ENCODE data around the gene PODXL. TPM values are rescaled to one million over a fixed set of nuclear protein-coding genes. Genes with fewer than 3 reads are reported as not detected.
"Not testable (repeated sequence)": the region's sequence is repeated elsewhere in the genome, so short reads cannot be mapped to it uniquely, and the experiment has no call there.

The PODXL gene
- polyA plus RNA-seq, 4 donors: 692 to 723 (median 710) TPM

GRCh38 chr7:131513245-131514061 is 43.0 kb downstream of the PODXL start:
- DNase-seq (ENCODE audit: low read depth in 4 of 4, low spot score in 2 of 4): peak in 3 of 4 donors; percentile 61 to 82 (median 69)

GRCh38 chr7:131511774-131512535 is 44.5 kb downstream of the PODXL start:
- no peak for DNase-seq (ENCODE audit: low read depth in 4 of 4, low spot score in 2 of 4)

GRCh38 chr7:131511071-131511470 is 45.4 kb downstream of the PODXL start:
- no peak for DNase-seq (ENCODE audit: low read depth in 4 of 4, low spot score in 2 of 4)

- DNase-seq (ENCODE audit: low read depth in 4 of 4, low spot score in 2 of 4): no peak
These were observed 46.6 kb downstream of the PODXL start for GRCh38 chr7:131509781-131510180.

- DNase-seq (ENCODE audit: low read depth in 4 of 4, low spot score in 2 of 4): no peak
These were observed 47.5 kb downstream of the PODXL start for GRCh38 chr7:131508754-131509486.

DNA sequence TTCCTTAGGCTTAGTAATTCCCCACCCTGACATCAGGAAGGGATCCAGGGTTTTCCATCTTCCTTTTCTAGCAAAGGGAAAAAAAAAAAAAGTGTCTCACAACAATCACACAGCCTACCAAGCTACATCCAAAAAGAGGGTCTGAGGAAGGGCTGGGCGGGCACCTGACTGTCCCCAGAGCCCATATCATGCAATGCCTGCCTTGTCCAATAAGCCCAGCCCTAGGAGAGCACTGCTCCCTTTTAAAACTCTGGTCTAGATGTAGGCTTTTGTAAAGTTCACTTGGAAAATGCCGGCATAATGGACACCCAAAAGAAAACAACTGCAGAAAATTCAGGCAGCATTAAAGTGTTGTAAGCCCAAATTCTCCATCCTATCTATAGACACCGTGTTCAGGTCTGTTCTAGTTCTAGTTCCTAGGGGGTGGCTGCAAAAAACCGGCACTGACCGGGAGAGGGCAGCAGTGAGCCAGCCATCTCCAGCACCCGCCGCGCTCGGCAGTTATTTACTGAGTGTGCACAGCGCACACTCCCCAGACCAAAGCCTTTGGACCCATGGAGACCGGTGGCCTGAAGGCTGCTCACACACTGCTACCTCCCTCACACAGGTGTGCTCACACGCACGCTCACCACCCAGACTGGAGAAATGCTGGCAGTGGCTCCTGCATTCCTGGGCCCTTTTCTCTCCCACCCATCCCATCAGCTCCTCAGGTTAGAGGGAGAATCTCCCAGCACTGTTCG is 48.7 kb downstream of the PODXL start:
- peak in 3 of 4 donors; percentile 46 to 56 (median 54) for DNase-seq (ENCODE audit: low read depth in 4 of 4, low spot score in 2 of 4)

DNA sequence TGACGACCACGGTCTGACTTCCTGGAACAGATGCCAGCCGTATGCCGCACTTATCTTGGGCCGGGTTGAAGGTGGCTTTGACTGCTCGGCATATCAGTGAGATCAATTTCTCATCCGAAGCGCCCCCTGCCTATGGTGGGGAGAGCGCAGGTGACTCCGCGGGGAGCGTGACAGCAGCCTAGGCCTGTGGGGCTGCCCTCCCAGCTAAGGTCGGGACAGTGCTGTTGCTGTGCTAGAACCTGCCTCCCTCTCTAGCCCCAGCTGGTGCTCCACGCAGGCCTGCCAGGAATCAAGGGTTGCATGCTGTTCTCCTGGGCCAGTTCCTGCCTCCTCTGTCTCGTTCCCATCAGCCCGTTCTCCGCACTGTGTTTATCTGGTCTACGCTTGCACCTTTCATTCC is 49.8 kb downstream of the PODXL start:
- no peak for DNase-seq (ENCODE audit: low read depth in 4 of 4, low spot score in 2 of 4)

DNA sequence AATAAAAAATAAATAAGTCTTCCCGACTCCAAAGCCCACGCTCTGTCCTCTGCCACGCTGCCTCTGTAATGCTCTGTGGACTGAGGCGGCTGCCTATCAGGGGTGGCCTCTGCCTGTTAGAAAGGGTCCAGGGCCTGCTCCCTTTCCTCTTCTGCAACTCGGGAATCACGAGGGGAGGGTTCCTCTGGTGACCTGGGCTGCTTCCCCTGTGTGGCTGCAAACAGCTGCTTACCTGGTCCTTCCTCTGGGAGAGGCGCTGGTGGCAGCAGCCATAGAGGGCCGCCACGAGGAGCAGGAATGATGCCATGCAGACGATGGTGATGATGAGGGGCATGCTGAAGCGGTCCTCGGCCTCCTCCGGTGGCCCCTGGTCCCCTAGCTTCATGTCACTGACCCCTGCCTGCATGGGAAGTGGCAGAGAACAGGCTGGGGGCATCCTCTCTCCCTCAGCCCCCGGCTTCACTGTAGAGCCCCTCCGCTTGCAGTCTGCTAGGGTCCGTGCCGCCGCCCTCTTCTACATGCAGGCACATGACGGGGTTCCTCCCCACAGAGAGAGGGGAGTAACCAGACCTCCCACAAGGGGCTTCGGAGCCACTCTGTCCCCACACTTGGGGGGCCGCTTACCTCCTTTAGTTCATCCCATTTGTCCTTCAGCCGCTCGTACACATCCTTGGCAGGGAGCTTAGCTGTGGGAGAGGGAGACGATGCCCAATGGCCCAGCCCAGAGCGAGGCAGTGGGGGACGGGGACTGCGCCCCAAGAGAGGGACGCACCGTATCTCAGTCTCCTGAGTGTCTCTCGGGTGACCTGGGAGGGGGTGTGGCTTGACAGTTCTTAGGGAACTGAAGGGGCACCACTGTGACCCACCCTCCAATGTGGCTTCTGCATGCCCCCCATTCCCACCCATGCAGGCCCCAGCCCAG is 50.5 kb downstream of the PODXL start:
- no peak for DNase-seq (ENCODE audit: low read depth in 4 of 4, low spot score in 2 of 4)

- DNase-seq (ENCODE audit: low read depth in 4 of 4, low spot score in 2 of 4): not testable (repeated sequence)
These were observed 51.3 kb downstream of the PODXL start for GRCh38 chr7:131505037-131505620.

DNA sequence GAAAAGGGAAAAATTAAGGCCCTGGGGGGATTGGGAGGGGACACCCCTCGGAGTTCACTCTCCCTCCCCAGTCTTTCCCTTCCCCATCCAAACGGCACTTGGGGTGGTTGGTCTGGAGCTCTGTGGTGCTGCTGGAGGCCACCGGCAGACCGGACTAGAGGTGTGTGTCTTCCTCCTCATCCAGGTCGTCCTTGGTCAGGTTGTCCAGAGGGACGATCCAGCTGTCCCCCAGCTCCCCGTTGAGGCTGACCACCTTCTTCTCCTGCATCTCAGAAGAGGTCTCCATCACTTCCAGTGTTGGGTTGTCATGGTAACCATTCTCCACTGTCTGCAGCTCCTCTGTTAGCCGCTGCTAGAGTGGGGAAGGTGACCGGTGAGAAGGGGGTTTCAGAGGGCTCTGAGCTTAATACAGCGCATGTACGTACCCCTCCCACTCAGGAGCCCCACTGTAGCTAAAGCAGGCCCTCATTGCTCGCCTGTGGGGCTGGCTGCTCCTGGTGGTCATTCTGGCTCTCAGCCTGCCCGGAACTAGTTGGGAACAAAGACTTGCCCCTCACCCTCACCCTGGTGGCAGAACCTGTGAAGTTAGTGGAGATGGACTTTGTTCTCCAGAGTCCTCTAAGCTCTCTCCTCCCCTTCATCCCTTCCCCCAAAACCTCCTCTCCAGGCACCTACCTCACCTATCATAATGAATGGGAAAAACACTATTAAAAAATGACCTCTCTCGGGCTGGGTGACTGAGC is 52.1 kb downstream of the PODXL start:
- no peak for DNase-seq (ENCODE audit: low read depth in 4 of 4, low spot score in 2 of 4)

GRCh38 chr7:131503639-131504038 is 52.8 kb downstream of the PODXL start:
- DNase-seq (ENCODE audit: low read depth in 4 of 4, low spot score in 2 of 4): no peak

- DNase-seq (ENCODE audit: low read depth in 4 of 4, low spot score in 2 of 4): no peak
These were observed 53.5 kb downstream of the PODXL start for GRCh38 chr7:131502810-131503508.

GRCh38 chr7:131501930-131502685 is 54.3 kb downstream of the PODXL start:
- DNase-seq (ENCODE audit: low read depth in 4 of 4, low spot score in 2 of 4): no peak

DNA sequence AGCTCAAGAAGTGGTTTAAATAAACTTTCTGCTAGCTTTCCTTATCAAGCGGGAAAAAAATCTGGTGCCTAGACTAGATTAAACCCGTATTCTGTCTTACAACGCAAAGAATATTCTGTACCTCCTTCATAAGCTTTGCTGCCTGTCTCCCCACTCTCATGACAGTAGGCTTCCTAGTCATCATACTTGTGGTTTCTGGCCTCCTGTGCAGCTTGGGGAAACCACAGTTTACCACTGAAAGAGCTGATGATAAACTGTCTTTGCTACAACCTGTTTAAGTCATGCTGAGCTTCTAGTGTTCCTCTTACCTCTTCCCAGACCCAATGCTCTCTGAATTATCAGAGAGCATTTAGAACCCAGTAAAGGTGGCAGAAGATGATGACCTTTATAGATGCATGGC is 55.0 kb downstream of the PODXL start:
- no peak for DNase-seq (ENCODE audit: low read depth in 4 of 4, low spot score in 2 of 4)

GRCh38 chr7:131500357-131500756 is 56.1 kb downstream of the PODXL start:
- DNase-seq (ENCODE audit: low read depth in 4 of 4, low spot score in 2 of 4): no peak

GRCh38 chr7:131499801-131500200 is 56.6 kb downstream of the PODXL start:
- DNase-seq (ENCODE audit: low read depth in 4 of 4, low spot score in 2 of 4): no peak

Measured in left renal cortex interstitium (tissue), 4 donors.